ENCODE measurements around the gene GPR61. TPM values are rescaled to one million over a fixed set of nuclear protein-coding genes. Genes with fewer than 3 reads are reported as not detected.
A peak's percentile ranks its signal among the peaks of the same experiment; 100 is the strongest.

Gene GPR61
- total RNA-seq, 1 donor from 2014 or later, result 0.43 TPM

DNA sequence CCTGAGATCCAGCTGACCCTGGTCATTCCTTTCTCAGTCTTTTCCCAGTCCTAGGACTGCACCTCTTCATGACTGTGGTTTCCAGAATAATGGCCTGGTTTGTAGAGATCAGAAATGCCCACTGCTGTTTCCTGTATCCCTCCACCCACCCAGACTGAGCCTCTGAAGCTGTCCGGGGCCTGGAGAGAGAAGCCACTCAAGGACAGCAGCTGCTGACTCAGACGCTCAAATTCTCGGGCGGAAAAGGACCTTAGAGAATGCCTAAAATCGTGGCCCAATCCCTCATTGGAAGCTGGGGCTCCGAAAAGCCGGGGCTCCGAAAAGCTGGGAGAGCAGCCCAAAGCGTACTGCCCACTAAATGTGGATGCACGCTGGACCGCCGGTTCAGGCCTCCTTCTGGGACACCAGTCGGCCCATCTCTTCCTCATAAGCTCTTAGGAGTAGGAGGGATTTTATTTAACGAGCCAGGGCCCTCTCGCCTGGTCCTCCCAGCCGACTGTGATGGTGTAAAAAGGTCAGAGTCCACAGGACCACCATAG lies 7.8 kb upstream of the GPR61 start:
- Mint-ChIP-seq H3K36me3 (ENCODE audit: low read depth) (no peaks in the 10 kb centered on the region), H3K4me3 (ENCODE audit: low read depth) (no peak overlapping the region), H3K4me1 (ENCODE audit: low read depth) (peaks cover 19% of the 10 kb centered on the region), H3K9me3 (no peaks in the 10 kb centered on the region), H3K27me3 (ENCODE audit: low read depth) (no peaks in the 10 kb centered on the region), H3K27ac (no peak overlapping the region)
- DNase-seq (ENCODE audit: low spot score), result no peak
- intact Hi-C loops (cut with micrococcal nuclease), result loop anchor here (1.0 to 10.0 kb wide), 6 partner anchors 38 to 417 kb away; partner anchors contain the start of genes CYB561D1, ELAPOR1 and PSMA5

DNA sequence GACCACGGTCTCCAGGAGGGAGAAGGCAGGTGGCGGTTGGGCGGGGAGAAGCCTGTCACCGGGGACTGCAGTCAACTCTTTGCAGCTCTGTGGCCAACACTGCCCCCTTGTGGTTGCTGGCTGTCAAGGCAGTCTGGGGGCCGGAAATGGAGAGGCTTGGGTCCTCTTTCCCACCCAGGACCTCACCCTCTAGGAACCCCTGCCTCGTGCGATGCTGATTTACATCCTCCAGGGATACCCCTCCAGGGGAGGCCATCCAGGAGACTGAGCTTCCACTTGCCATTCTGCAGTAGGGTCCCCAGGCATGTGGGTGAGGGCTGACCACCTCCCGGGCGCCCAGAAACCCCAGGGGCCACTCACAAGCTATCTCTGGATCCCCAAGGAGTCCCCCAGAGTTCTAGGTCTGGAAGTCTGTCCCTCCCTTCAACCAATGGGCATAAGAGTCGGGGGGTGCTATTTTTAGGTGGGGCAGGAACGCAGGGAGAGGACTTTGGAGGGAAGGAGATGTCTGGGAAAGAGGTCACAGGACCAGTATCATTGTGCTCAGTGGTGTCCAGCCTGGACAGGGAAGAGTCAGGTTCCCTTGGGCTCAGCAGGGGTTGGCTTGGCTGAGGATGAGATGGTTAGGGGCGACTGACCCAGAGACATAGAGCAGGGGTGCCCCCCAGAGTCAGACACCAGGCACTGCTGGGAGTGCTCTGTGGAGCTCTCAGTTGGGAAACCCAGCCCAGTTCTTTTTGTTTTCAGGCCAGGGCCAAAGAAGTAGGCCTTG lies 7.1 kb upstream of the GPR61 start:
- Mint-ChIP-seq H3K27ac (peak overlapping the region; percentile 80), H3K4me1 (ENCODE audit: low read depth) (peaks cover 19% of the 10 kb centered on the region), H3K36me3 (ENCODE audit: low read depth) (no peaks in the 10 kb centered on the region), H3K9me3 (no peaks in the 10 kb centered on the region), H3K27me3 (ENCODE audit: low read depth) (no peaks in the 10 kb centered on the region), H3K4me3 (ENCODE audit: low read depth) (peak overlapping the region; percentile 32)
- DNase-seq (ENCODE audit: low spot score), result peak; percentile 83
- intact Hi-C loops (cut with micrococcal nuclease), result loop anchor here (1.0 to 10.0 kb wide), 6 partner anchors 38 to 418 kb away; partner anchors contain the start of genes CYB561D1, ELAPOR1 and PSMA5

GRCh38 chr1:109534307-109534858 lies 5.3 kb upstream of the GPR61 start:
- Mint-ChIP-seq H3K27me3 (ENCODE audit: low read depth) (no peaks in the 10 kb centered on the region), H3K27ac (no peak overlapping the region), H3K4me3 (ENCODE audit: low read depth) (no peak overlapping the region), H3K36me3 (ENCODE audit: low read depth) (no peaks in the 10 kb centered on the region), H3K9me3 (no peaks in the 10 kb centered on the region), H3K4me1 (ENCODE audit: low read depth) (peaks cover 19% of the 10 kb centered on the region)
- intact Hi-C loops (cut with micrococcal nuclease), result loop anchor here (10.0 kb wide), 1 partner anchor 420 kb away; the partner anchor contains the start of gene ELAPOR1
- no peak for DNase-seq (ENCODE audit: low spot score)

DNA sequence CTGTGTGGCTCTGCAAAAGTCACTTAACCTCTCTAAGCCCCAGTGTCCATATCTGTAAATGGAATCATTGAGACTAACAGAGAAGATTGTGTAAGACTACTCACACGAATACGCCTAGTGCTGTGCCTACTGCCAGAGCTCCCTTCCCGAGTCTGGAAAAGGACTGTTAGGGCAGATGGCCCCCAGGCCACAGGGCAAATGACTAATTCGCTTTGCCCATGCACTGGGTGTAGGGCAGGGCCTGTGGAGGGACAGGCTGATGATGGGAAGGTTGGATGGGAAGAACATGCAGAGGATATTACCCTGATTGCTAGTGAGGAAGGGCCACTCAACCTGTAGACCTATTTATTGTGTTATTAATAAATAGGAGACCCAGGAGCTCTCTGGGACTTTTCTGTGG lies 4.2 kb upstream of the GPR61 start:
- no peak for DNase-seq (ENCODE audit: low spot score)
- H3K27ac Mint-ChIP-seq, result no peak overlapping the region
- no peaks in the 10 kb centered on the region for H3K36me3 Mint-ChIP-seq (ENCODE audit: low read depth)
- no peaks in the 10 kb centered on the region for H3K27me3 Mint-ChIP-seq (ENCODE audit: low read depth)
- H3K4me3 Mint-ChIP-seq (ENCODE audit: low read depth), result no peak overlapping the region
- no peaks in the 10 kb centered on the region for H3K9me3 Mint-ChIP-seq
- intact Hi-C loops (cut with micrococcal nuclease), result loop anchor here (10.0 kb wide), 1 partner anchor 421 kb away; the partner anchor contains the start of gene ELAPOR1
- H3K4me1 Mint-ChIP-seq (ENCODE audit: low read depth), result peaks cover 19% of the 10 kb centered on the region

DNA sequence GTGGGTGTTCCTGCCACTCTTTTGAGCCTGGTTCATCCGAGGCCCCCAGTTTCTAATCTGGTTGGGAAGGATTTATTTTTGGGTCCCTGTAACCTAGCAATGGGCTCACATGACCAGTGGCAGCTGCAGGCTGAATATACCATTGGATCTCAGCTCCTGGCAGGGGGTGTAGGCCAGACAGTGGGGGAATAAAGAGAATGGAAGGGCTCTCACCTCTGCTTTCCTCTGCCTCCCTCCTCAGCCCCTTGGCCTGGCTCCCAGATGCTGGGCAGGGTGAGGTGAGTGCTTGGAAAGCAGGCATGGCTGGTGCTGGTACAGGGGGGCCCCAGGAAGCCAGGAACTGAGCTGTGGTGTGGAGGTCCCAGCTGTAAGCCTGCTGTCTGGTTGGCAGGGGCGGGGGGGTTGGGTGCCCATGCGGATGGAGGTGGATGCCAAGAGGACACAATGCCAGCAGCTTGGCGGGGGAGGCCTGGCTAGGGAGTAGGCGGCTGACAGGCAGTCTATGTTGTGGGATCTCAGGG lies 3.6 kb upstream of the GPR61 start:
- no peaks in the 10 kb centered on the region for H3K36me3 Mint-ChIP-seq (ENCODE audit: low read depth)
- H3K4me3 Mint-ChIP-seq (ENCODE audit: low read depth), result no peak overlapping the region
- no peaks in the 10 kb centered on the region for H3K27me3 Mint-ChIP-seq (ENCODE audit: low read depth)
- intact Hi-C loops (cut with micrococcal nuclease), result loop anchor here (10.0 kb wide), 1 partner anchor 421 kb away; the partner anchor contains the start of gene ELAPOR1
- no peak overlapping the region for H3K27ac Mint-ChIP-seq
- H3K9me3 Mint-ChIP-seq, result no peaks in the 10 kb centered on the region
- no peak for DNase-seq (ENCODE audit: low spot score)
- peaks cover 16% of the 10 kb centered on the region for H3K4me1 Mint-ChIP-seq (ENCODE audit: low read depth)

GRCh38 chr1:109537450-109538178 lies 2.1 kb upstream of the GPR61 start:
- Mint-ChIP-seq H3K27ac (no peak overlapping the region), H3K27me3 (ENCODE audit: low read depth) (no peaks in the 10 kb centered on the region), H3K4me1 (ENCODE audit: low read depth) (peaks cover 5% of the 10 kb centered on the region), H3K9me3 (no peaks in the 10 kb centered on the region), H3K36me3 (ENCODE audit: low read depth) (no peaks in the 10 kb centered on the region), H3K4me3 (ENCODE audit: low read depth) (no peak overlapping the region)
- DNase-seq (ENCODE audit: low spot score), result no peak
- intact Hi-C loops (cut with micrococcal nuclease), result loop anchor here (10.0 kb wide), 1 partner anchor 423 kb away; the partner anchor contains the start of gene ELAPOR1

GRCh38 chr1:109538827-109539555 lies 681 bp upstream of the GPR61 start:
- H3K9me3 Mint-ChIP-seq, result no peaks in the 10 kb centered on the region

GRCh38 chr1:109541102-109541501 lies 1.4 kb downstream of the GPR61 start:
- Mint-ChIP-seq H3K4me3 (ENCODE audit: low read depth) (no peak overlapping the region), H3K36me3 (ENCODE audit: low read depth) (no peaks in the 10 kb centered on the region), H3K27me3 (ENCODE audit: low read depth) (peaks cover 2% of the 10 kb centered on the region), H3K9me3 (no peaks in the 10 kb centered on the region), H3K4me1 (ENCODE audit: low read depth) (peaks cover under 1% of the 10 kb centered on the region), H3K27ac (no peak overlapping the region)
- no peak for DNase-seq (ENCODE audit: low spot score)
- intact Hi-C loops (cut with micrococcal nuclease), result loop anchor here (10.0 kb wide), 1 partner anchor 364 kb away; no protein-coding TSS in a partner anchor

More at GRCh38 chr1:109538827-109539555, 681 bp upstream of the GPR61 start:
- Mint-ChIP-seq H3K27me3 (ENCODE audit: low read depth) (peaks cover 2% of the 10 kb centered on the region), H3K27ac (no peak overlapping the region), H3K4me1 (ENCODE audit: low read depth) (no peaks in the 10 kb centered on the region), H3K4me3 (ENCODE audit: low read depth) (no peak overlapping the region), H3K36me3 (ENCODE audit: low read depth) (no peaks in the 10 kb centered on the region)
- intact Hi-C loops (cut with micrococcal nuclease), result loop anchor here (10.0 kb wide), 1 partner anchor 424 kb away; the partner anchor contains the start of gene ELAPOR1
- DNase-seq (ENCODE audit: low spot score), result no peak

GRCh38 chr1:109542657-109543056 lies 3.0 kb downstream of the GPR61 start:
- H3K9me3 Mint-ChIP-seq, result no peaks in the 10 kb centered on the region
- H3K27me3 Mint-ChIP-seq (ENCODE audit: low read depth), result peaks cover 2% of the 10 kb centered on the region
- H3K4me1 Mint-ChIP-seq (ENCODE audit: low read depth), result peaks cover 16% of the 10 kb centered on the region
- no peak for DNase-seq (ENCODE audit: low spot score)
- no peak overlapping the region for H3K27ac Mint-ChIP-seq
- intact Hi-C loops (cut with micrococcal nuclease), result loop anchor here (10.0 kb wide), 1 partner anchor 362 kb away; no protein-coding TSS in a partner anchor
- H3K4me3 Mint-ChIP-seq (ENCODE audit: low read depth), result no peak overlapping the region
- no peaks in the 10 kb centered on the region for H3K36me3 Mint-ChIP-seq (ENCODE audit: low read depth)

DNA sequence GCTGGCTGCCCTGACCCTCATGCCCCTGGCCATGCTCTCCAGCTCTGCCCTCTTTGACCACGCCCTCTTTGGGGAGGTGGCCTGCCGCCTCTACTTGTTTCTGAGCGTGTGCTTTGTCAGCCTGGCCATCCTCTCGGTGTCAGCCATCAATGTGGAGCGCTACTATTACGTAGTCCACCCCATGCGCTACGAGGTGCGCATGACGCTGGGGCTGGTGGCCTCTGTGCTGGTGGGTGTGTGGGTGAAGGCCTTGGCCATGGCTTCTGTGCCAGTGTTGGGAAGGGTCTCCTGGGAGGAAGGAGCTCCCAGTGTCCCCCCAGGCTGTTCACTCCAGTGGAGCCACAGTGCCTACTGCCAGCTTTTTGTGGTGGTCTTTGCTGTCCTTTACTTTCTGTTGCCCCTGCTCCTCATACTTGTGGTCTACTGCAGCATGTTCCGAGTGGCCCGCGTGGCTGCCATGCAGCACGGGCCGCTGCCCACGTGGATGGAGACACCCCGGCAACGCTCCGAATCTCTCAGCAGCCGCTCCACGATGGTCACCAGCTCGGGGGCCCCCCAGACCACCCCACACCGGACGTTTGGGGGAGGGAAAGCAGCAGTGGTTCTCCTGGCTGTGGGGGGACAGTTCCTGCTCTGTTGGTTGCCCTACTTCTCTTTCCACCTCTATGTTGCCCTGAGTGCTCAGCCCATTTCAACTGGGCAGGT lies 3.8 kb downstream of the GPR61 start:
- intact Hi-C loops (cut with micrococcal nuclease), result loop anchor here (10.0 kb wide), 1 partner anchor 361 kb away; no protein-coding TSS in a partner anchor
- H3K27ac Mint-ChIP-seq, result no peak overlapping the region

DNA sequence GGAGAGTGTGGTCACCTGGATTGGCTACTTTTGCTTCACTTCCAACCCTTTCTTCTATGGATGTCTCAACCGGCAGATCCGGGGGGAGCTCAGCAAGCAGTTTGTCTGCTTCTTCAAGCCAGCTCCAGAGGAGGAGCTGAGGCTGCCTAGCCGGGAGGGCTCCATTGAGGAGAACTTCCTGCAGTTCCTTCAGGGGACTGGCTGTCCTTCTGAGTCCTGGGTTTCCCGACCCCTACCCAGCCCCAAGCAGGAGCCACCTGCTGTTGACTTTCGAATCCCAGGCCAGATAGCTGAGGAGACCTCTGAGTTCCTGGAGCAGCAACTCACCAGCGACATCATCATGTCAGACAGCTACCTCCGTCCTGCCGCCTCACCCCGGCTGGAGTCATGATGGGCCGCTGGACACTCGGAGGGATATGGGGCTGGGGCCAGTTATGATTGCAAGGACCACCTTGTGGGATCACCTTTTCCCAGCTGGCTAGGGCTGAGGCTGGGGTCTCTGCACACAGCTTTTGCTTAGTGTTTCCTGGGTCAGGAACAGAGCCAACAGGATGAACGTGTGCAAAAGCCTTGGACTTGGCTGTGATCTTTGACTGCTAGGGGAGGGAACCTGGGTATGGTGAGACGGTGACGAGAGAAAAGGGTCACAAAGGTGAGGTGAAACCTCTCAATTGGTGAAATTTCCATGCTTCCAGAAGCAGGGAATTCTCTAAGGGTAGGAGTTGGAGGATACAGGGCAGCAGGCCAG lies 4.5 kb downstream of the GPR61 start:
- Mint-ChIP-seq H3K4me1 (ENCODE audit: low read depth) (peaks cover 21% of the 10 kb centered on the region), H3K27ac (no peak overlapping the region), H3K4me3 (ENCODE audit: low read depth) (no peak overlapping the region), H3K27me3 (ENCODE audit: low read depth) (peaks cover 2% of the 10 kb centered on the region), H3K36me3 (ENCODE audit: low read depth) (peaks cover 4% of the 10 kb centered on the region), H3K9me3 (no peaks in the 10 kb centered on the region)
- no peak for DNase-seq (ENCODE audit: low spot score)
- intact Hi-C loops (cut with micrococcal nuclease), result loop anchor here (10.0 kb wide), 1 partner anchor 361 kb away; no protein-coding TSS in a partner anchor

More for the DNA sequence above, 3.8 kb downstream of the GPR61 start:
- DNase-seq (ENCODE audit: low spot score), result no peak
- Mint-ChIP-seq H3K9me3 (no peaks in the 10 kb centered on the region), H3K36me3 (ENCODE audit: low read depth) (no peaks in the 10 kb centered on the region), H3K27me3 (ENCODE audit: low read depth) (peaks cover 2% of the 10 kb centered on the region), H3K4me1 (ENCODE audit: low read depth) (peaks cover 18% of the 10 kb centered on the region), H3K4me3 (ENCODE audit: low read depth) (no peak overlapping the region)

Data from activated T-helper 2 cell treated with anti-CD3 and anti-CD28 coated beads, Interferon-gamma antibody, Interleukin-2, Interleukin-4, amounts not matched to agents 10 μg/mL and 5 μg/mL and 100 μg/mL, durations not matched to agents 14 hours and 24 hours and 36 hours (primary cell).